ENCODE measurements around the gene GIT1.

DNA sequence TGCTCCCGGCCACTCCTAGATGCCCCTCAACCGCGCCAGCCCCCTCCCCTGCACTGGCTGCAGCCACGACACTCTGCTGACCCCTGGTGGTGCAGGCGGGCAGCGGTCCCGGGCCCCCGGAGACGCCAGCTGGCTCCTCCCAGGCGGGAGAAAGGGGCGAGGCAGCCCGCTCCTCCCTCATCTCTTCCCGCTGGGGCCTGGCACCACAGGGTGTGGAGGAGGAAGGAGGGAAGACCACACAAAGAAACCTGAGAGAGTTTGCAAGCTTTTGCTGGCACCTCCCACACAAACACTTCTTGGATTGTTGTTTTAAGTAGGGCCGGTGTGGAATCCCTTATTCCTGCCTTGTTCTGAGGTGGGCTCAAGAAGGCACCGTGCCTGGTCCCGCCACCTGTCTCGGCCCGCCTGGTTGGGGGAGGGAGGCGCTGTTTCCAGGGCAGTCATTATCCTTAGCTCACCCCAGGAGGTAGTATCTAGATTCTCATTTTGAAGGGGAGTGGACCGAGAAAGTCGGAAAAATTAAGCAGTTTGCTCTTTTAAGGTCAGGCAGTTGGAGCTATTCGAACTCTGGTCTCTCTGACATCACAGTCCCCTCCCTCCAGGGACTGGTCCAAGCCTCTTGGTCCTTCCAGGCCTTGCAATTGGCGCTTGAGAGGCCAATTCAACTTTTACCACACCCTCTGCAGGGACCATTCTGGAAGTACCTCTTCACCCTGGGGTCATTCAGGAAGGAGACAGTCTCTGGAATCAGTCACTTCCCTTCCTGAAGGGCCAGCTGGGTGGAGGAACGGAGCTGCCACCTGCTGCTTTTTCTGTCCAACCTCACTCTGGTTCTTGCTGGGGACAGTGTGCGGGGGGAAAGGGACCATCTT is 2.5 kb upstream of the GIT1 start:
- TF ChIP-seq, protein P1, sequence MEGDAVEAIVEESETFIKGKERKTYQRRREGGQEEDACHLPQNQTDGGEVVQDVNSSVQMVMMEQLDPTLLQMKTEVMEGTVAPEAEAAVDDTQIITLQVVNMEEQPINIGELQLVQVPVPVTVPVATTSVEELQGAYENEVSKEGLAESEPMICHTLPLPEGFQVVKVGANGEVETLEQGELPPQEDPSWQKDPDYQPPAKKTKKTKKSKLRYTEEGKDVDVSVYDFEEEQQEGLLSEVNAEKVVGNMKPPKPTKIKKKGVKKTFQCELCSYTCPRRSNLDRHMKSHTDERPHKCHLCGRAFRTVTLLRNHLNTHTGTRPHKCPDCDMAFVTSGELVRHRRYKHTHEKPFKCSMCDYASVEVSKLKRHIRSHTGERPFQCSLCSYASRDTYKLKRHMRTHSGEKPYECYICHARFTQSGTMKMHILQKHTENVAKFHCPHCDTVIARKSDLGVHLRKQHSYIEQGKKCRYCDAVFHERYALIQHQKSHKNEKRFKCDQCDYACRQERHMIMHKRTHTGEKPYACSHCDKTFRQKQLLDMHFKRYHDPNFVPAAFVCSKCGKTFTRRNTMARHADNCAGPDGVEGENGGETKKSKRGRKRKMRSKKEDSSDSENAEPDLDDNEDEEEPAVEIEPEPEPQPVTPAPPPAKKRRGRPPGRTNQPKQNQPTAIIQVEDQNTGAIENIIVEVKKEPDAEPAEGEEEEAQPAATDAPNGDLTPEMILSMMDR (IDR thresholded peaks at IDR 0.05) = peak; percentile 94 to 99 (median 98)
- TF ChIP-seq POLR2A (IDR thresholded peaks at IDR 0.05) = peak in 1 of 2 donors; percentile 14

Measured in heart left ventricle (tissue), 13 donors.